Uterus (tissue), 2 donors: ENCODE results near the gene STARD5.

Experiments
- POLR2A ChIP-seq, 2 donors: fragments of 450-650 bp; IDR thresholded peaks; one replicate each; pipeline ENCODE4 v1.6.1; 2016; ENCODE audit warnings: antibody characterized with exemption in 2 of 2, mild to moderate bottlenecking in 1 of 2, moderate library complexity in 1 of 2
- TF ChIP-seq, protein P1 (sequence below), 4 experiments: fragments of 200-600 bp in 2 of 4; fragments of 450-650 bp in 2 of 4; sonication (generic) in 2 of 4; IDR thresholded peaks; one replicate each; pipeline ENCODE4 v1.5.1; 2016 to 2019; ENCODE audit warnings: antibody characterized with exemption in 4 of 4, mild to moderate bottlenecking in 2 of 4, moderate library complexity in 1 of 4

DNA sequence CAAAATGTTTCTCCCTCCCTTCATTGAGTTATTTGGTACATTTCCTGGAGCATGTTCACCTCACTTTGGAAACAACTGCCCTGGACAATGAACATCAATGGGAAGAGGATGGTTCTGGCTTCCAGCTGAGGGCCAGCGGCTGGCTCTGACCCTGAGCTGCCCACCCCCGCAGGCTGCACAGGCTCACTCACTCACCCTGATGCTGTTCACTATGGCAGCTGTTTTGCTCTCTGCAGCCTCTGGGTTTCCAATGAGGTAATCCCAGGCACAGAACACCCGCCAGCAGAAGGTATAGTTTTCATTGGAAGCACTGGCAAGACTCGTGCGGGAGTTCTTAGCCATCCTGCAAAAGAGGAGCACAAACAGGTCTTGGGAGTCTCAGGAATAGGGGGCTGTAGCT, 32.3 kb upstream of the STARD5 start:
- TF ChIP-seq POLR2A (IDR thresholded peaks at IDR 0.05), result no peak
- TF ChIP-seq, protein P1, sequence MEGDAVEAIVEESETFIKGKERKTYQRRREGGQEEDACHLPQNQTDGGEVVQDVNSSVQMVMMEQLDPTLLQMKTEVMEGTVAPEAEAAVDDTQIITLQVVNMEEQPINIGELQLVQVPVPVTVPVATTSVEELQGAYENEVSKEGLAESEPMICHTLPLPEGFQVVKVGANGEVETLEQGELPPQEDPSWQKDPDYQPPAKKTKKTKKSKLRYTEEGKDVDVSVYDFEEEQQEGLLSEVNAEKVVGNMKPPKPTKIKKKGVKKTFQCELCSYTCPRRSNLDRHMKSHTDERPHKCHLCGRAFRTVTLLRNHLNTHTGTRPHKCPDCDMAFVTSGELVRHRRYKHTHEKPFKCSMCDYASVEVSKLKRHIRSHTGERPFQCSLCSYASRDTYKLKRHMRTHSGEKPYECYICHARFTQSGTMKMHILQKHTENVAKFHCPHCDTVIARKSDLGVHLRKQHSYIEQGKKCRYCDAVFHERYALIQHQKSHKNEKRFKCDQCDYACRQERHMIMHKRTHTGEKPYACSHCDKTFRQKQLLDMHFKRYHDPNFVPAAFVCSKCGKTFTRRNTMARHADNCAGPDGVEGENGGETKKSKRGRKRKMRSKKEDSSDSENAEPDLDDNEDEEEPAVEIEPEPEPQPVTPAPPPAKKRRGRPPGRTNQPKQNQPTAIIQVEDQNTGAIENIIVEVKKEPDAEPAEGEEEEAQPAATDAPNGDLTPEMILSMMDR (IDR thresholded peaks at IDR 0.05), result no peak
